Middle frontal gyrus (tissue), 1 donor: ENCODE results near the gene PARVG.

Experiments
- DNase-seq: peaks from one replicate; pipeline ENCODE4 v3.0.0-alpha.2; 2015; ENCODE audit warnings: low spot score; ENCODE audit errors: extremely low spot score

Gene PARVG

GRCh38 chr22:44154436-44154942 is 26.2 kb upstream of the PARVG start:
- no peak for DNase-seq

- DNase-seq: no peak
Observed at GRCh38 chr22:44155115-44155514, 25.6 kb upstream of the PARVG start.

- DNase-seq: no peak
Observed at GRCh38 chr22:44157916-44158618, 22.7 kb upstream of the PARVG start.

DNA sequence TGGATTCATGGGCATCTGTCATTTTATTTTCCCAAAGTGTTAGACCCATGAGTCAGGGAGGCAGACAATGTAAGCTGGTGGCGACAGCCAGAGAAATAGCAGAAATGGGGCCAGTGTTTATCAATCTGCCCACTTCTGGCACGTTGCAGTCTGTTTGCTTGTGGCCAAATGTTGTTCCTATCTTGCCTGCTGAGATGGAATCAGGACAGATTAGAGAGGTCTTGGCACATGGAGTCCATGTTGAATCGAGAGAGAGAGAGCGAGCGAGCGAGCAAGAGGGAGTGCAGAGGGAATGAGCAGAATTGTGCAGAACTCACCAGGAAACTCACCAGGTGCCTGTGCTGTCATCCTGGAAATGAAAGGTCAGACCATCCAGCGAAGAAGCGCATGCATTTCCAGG is 21.9 kb upstream of the PARVG start:
- DNase-seq: no peak

DNA sequence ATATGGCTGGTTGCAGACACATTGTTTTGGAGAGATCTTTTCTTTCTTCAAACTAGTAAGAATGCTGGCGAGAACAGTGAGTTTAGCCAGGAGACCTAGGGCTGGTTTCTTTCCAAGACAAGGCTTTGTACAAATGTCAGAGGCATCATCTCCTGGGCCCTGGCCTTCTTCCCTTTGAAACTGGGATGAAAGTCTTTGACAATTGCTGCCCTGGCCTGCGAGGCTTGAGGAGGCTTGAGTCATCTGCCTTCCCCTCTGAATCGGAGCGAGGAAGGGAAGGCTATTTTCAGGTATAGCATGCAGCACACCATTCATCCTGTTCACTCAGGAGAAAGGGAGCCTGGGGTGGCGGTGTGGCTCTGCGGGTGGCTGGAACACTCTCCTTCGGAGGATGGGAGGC is 21.5 kb upstream of the PARVG start:
- no peak for DNase-seq

- DNase-seq: no peak
Observed at GRCh38 chr22:44159811-44160210, 20.9 kb upstream of the PARVG start.

GRCh38 chr22:44160421-44160820 is 20.3 kb upstream of the PARVG start:
- DNase-seq: no peak

DNA sequence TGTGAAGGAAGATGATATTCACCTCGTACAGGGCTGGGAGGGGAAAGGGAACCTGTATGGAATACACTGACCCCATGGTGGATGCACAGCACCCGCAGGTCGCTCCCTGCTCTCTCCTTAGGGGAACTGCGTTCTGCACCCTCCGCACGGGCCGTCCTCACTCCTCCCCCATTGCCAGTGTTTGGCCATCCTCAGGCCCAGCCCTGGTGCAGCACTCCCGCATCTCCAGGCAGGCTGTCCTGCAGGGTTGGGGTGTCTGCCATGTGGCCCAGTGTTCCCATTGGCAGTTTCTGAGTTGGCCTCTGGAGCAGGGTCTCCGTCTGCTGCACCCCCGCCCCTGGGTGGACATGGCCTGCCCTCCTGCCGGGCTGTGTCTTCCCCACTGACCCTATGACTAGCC is 19.1 kb upstream of the PARVG start:
- DNase-seq: no peak

- DNase-seq: no peak
Observed at GRCh38 chr22:44162960-44163359, 17.8 kb upstream of the PARVG start.

DNA sequence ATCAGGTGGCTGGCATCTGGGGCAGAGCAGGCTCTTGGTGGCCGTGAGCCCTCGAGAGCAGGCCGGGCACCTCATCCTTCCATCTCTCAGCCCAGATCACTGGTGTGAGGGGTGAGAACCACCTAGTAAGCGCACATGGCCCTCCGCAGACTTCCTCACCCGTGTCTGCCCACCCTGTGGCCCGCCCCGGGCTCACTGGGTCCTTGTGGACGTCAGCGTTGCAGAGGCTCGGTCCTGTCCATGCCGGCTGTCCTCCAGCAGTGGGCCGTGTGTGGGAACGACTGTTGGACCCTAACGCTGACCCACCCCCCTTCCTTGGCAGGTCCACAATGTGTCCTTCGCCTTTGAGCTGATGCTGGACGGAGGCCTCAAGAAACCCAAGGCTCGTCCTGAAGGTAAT is 17.2 kb upstream of the PARVG start:
- no peak for DNase-seq

DNA sequence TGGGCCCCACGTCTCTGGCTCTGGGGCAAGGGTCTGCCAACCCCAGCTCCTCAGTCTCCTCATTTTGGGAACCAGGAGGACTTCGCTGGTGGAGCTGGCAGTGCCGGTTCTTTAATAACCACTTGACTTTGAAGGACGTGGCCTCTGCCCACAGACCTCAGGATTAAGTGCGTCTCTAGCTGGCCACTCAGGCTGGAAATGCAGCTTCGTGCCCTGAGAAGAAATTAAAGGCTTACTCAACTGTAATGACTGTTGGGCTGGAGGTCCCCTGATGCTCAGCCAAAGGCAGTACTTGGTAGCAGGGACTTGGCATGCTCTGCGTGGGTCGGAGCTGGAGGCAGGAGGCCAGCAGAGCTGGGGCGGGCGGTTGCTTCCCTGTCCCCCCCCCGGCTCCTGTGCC is 16.7 kb upstream of the PARVG start:
- DNase-seq: no peak

GRCh38 chr22:44165286-44165874 is 15.3 kb upstream of the PARVG start:
- no peak for DNase-seq

GRCh38 chr22:44166498-44167276 is 14.0 kb upstream of the PARVG start:
- no peak for DNase-seq

- DNase-seq: no peak
Observed at GRCh38 chr22:44167501-44167900, 13.2 kb upstream of the PARVG start.

DNA sequence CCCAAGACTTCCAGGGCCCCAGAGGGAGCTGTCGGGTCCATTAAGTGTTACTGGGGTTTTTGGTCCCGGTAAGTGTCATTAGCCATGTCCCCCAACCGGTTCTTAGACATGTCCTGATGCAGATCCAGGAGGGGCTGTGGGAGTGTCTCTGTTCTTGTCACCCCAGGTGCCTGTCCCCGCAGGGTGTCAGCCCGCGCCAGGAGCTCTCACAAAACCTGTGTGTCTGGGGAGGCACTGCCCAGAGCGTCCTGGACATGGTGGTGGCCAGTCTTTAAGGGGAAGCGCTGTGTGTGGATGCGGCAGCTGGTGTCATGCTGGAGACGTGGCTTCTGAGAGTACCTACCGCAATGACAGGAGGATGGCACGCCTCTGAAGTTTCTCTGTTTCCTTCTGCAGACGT is 12.5 kb upstream of the PARVG start:
- DNase-seq: no peak

- DNase-seq: no peak
Observed at GRCh38 chr22:44170470-44170869, 10.3 kb upstream of the PARVG start.

DNA sequence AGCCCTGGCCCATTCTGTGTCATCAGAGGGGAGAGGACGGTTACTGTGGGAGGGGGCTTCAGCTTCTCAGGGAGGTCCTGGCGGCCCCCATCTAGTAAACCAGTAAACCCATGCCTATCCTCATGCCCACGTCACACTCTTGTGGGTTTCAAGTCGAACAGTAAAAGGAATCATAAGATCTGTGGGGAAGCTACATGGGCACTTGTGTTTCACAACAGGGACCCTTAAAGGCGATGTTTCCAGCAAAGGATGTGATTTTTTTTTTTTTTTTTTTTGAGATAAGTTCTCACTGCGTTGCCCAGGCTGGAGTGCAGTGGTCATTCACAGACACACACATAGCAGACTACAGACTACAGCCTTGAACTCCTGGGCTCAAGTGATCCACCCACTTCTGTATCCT is 9.2 kb upstream of the PARVG start:
- DNase-seq: no peak

DNA sequence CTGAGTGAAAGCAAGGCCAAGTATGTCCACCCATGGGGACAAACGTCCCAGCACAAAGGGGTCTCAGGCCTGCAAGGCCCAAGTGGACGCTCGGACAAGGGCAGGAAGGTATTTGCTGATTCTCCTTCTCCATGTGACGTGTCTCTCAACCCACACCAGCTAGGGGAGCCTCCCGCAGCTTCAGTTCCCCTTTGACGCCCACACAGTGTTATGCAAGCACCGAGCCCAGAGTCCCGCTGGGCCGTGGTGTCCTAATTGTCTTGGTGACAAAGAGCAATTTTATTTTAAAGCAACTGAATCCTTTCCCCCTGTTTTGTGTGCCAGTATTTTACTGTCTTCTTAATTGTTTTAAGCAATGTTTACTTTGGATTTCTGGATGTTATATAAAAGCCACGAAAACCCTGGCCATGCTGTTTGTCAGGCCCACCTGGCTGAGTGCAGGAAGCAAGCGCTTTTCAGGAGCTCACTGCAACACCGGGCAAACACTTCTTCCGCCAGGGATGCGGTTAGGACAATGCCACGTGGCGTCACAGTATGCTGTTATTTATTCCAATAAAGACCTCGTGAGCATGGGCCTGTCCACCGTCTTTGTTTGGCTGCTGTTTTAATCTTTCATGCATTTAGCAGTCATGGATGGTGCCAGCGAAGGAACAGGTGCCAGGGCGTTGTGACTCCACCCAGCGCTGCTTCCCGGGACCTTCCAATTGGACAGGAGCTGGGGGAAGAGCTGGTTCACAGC is 8.2 kb upstream of the PARVG start:
- peak; percentile 28 for DNase-seq

DNA sequence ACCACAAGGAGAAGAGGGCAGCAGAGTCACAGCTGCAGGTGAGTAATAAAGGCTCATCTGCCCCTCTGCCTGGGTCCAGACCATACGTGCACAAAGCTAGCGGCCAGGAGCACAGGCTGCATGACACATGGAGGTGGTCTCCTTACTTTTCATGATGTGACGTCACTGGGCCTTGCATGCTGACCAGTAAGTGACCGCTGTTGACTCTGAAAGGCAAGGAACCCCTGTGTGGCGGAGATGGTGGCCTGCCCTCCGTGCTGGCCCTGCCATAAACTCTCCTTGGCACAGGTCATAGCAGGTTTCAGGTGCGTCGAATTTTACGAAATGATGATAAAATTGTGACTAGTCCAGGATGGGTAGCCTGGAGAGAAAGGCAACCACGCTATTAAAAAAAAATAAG is 7.6 kb upstream of the PARVG start:
- DNase-seq: no peak

- no peak for DNase-seq
Observed at GRCh38 chr22:44175676-44176075, 5.0 kb upstream of the PARVG start.

GRCh38 chr22:44179196-44179988 is 1.3 kb upstream of the PARVG start:
- no peak for DNase-seq
